GM06990 (cell line): ENCODE data around the gene NSUN3.
A peak's percentile ranks its signal among the peaks of the same experiment; 100 is the strongest.
"Not testable (repeated sequence)": the region's sequence is repeated elsewhere in the genome, so short reads cannot be mapped to it uniquely, and the experiment has no call there.

Experiments
- DNase-seq: peaks from one replicate; pipeline ENCODE4 v3.0.0-alpha.2; 2011; ENCODE audit not compliant: insufficient read length; ENCODE audit errors: extremely low read depth
- H3K27me3 ChIP-seq: replicated peaks from 2 replicates; pipeline ENCODE4 v1.6.0; 2011; ENCODE audit warnings: low read length; ENCODE audit not compliant: control insufficient read depth, insufficient read depth
- H3K36me3 ChIP-seq: 2 replicates; pipeline ENCODE4 v1.5.1; 2011; ENCODE audit warnings: low read length; ENCODE audit not compliant: control insufficient read depth, insufficient read depth
- H3K4me3 ChIP-seq: replicated peaks from 2 replicates; pipeline ENCODE4 v1.5.1; 2011; ENCODE audit warnings: low read depth, mild to moderate bottlenecking, control low read depth, low read length
- CTCF ChIP-seq: IDR thresholded peaks from 2 replicates; pipeline ENCODE4 v1.5.1; 2011; ENCODE audit warnings: low read length, control low read depth, mild to moderate bottlenecking, inconsistent platforms; ENCODE audit not compliant: insufficient read depth, poor library complexity, severe bottlenecking

Gene NSUN3

DNA sequence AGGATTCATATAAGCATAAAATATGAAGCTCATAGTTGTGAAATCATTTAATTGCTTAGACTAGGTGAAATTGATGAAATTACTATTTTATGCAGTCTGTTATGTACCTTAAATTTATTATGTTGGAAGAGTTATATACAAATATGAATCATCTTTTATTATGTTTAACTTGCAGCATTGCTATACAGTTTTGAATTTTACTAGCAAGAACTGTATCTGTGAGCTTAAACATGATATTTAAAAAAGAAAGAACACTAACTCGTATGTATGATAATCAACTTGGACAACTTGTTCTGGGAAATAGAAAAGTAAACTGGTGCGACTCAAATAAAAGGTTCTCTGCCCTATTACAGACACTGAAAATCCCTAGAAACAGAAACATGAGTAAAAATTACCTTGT is 36.2 kb upstream of the NSUN3 start:
- Histone ChIP-seq H3K27me3 (no peaks in the 10 kb centered on the region), H3K36me3 (no peaks in the 10 kb centered on the region), H3K4me3 (no peak overlapping the region)
- DNase-seq, result no peak
- no peak for TF ChIP-seq CTCF

GRCh38 chr3:94028093-94028837 is 34.6 kb upstream of the NSUN3 start, which contains the start of gene STX19:
STX19 (minus strand) TSS chr3:94028597; CDS start chr3:94015269, 13,328 bp downstream.
- DNase-seq, result no peak
- no peak within 1 kb of the TSS for H3K4me3 ChIP-seq
- H3K36me3 ChIP-seq, result no peaks in the 10 kb centered on the region
- TF ChIP-seq CTCF, result no peak
- H3K27me3 ChIP-seq, result no peaks in the 10 kb centered on the region

DNA sequence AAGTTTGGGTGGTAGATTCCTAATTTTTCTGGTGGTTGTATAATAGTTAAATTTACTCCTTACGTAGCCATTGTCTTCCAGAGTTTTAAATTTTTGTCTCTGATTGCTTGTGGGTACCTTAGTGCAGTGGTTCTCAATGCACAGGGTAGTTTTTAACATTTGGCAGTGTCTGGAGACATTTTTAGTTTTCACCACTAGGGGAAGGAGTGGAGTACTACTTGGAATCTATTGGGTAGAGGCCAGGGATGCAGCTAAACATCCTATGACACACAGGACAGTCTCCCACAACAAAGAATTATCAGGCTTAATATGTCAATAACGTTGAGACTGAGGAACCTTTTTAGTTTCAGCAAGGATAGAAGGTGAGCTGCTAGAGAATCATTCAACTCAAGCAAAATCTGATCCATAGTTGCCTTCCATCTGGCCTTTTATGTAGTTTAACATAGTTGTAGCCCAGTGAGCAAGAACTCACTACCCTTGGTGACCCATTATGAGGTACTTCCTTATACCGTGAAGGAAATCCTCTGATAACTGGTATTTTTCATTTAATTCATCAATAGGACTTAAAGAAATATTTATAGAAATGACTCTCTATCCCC is 25.9 kb upstream of the NSUN3 start:
- peak; percentile 52 for TF ChIP-seq CTCF
- DNase-seq, result no peak
- Histone ChIP-seq H3K36me3 (no peaks in the 10 kb centered on the region), H3K27me3 (no peaks in the 10 kb centered on the region), H3K4me3 (no peak overlapping the region)

DNA sequence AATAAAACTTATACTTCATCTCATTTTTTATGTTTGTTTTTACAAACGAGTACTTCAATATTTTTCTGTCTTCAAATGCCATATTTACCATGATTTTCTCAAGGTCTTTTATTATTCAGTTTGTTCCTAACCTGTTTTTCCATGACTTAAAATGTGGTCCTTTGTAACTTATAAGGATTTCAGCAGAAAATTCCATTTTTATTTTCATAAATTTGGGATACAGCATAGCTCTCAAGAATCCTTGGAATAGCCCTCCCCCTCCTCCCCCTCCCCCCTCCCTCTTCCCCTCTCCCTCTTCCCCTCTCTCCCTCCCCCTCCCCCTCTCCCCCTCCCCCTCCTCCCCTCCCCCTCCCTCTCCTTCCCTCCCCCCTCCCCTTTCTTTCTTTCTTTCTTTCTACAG is 19.6 kb upstream of the NSUN3 start:
- H3K36me3 ChIP-seq, result no peaks in the 10 kb centered on the region
- no peaks in the 10 kb centered on the region for H3K27me3 ChIP-seq
- DNase-seq, result no peak
- no peak overlapping the region for H3K4me3 ChIP-seq
- no peak for TF ChIP-seq CTCF

DNA sequence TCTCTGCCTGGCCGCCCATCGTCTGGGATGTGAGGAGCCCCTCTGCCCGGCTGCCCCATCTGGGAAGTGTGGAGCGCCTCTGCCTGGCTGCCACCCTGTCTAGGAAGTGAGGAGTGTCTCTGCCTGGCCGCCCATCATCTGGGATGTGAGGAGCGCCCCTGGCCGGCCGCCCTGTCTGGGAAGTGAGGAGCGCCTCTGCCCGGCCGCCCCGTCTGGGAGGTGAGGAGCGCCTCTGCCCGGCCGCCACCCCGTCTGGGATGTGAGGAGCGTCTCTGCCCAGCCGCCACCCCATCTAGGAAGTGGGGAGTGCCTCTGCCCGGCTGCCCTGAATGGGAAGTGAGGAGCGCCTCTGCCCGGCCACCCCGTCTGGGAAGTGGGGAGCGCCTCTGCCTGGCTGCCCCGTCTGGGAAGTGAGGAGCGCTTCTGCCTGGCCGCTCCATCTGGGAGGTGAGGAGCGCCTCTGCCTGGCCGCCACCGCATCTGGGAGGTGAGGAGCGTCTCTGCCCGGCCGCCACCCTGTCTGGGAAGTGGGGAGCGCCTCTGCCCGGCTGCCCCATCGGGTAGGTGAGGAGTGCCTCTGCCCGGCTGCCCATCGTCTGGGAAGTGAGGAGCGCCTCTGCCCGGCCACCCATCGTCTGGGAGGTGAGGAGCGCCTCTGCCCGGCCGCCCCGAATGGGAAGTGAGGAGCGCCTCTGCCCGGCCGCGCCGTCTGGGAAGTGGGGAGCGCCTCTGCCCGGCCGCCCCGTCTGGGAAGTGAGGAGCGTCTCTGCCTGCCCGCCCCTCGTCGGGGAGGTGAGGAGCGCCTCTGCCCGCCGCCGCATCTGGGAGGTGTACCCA is 18.5 kb upstream of the NSUN3 start:
- not testable (repeated sequence) for DNase-seq, H3K27me3 ChIP-seq, H3K36me3 ChIP-seq, H3K4me3 ChIP-seq

GRCh38 chr3:94046533-94046932 is 16.3 kb upstream of the NSUN3 start:
- no peak for TF ChIP-seq CTCF
- Histone ChIP-seq H3K4me3 (no peak overlapping the region), H3K36me3 (no peaks in the 10 kb centered on the region), H3K27me3 (no peaks in the 10 kb centered on the region)
- DNase-seq, result no peak
